KMS-11 (cell line): ENCODE results near the gene PRAMEF9.
"Not testable (repeated sequence)": the region's sequence is repeated elsewhere in the genome, so short reads cannot be mapped to it uniquely, and the experiment has no call there.

Experiments used
- H2AFZ ChIP-seq: fragments of 200-600 bp; sonication (generic); 2 replicates; pipeline ENCODE4 v1.6.1; 2016; ENCODE audit warnings: antibody characterized with exemption, mixed run types, low read depth
- H3K27ac ChIP-seq: fragments of 200-600 bp; sonication (generic); 2 replicates; pipeline ENCODE4 v1.6.1; 2016; ENCODE audit warnings: mild to moderate bottlenecking, mixed run types
- H3K27me3 ChIP-seq: fragments of 200-600 bp; sonication (generic); 2 replicates; pipeline ENCODE4 v1.6.1; 2017; ENCODE audit warnings: mild to moderate bottlenecking, low read depth, mixed run types, moderate library complexity; ENCODE audit not compliant: insufficient read depth
- H3K36me3 ChIP-seq: fragments of 200-600 bp; sonication (generic); 2 replicates; pipeline ENCODE4 v1.6.1; 2017; ENCODE audit warnings: mild to moderate bottlenecking, mixed run types; ENCODE audit not compliant: insufficient read depth
- H3K4me1 ChIP-seq: fragments of 200-600 bp; sonication (generic); 2 replicates; pipeline ENCODE4 v1.6.1; 2016; ENCODE audit warnings: mild to moderate bottlenecking, low read depth, mixed run types; ENCODE audit not compliant: poor library complexity, severe bottlenecking
- H3K4me2 ChIP-seq: fragments of 200-600 bp; sonication (generic); 2 replicates; pipeline ENCODE4 v1.7.0; 2016; ENCODE audit warnings: mild to moderate bottlenecking, mixed run types
- H3K4me3 ChIP-seq: fragments of 200-600 bp; sonication (generic); IDR thresholded peaks from 2 replicates; pipeline ENCODE4 v1.6.1; 2017; ENCODE audit warnings: low read depth, low read length, mixed read lengths; ENCODE audit not compliant: insufficient read depth
- H3K79me2 ChIP-seq: fragments of 200-600 bp; sonication (generic); 2 replicates; pipeline ENCODE4 v1.6.1; 2016; ENCODE audit warnings: low read depth, mixed run types; ENCODE audit not compliant: insufficient read depth
- H3K9ac ChIP-seq: fragments of 200-600 bp; sonication (generic); 2 replicates; pipeline ENCODE4 v1.6.1; 2016; ENCODE audit warnings: mild to moderate bottlenecking, mixed run types
- H4K20me1 ChIP-seq: fragments of 200-600 bp; sonication (generic); 2 replicates; pipeline ENCODE4 v1.6.1; 2016; ENCODE audit warnings: mild to moderate bottlenecking, mixed run types; ENCODE audit not compliant: insufficient read depth

The PRAMEF9 gene

DNA sequence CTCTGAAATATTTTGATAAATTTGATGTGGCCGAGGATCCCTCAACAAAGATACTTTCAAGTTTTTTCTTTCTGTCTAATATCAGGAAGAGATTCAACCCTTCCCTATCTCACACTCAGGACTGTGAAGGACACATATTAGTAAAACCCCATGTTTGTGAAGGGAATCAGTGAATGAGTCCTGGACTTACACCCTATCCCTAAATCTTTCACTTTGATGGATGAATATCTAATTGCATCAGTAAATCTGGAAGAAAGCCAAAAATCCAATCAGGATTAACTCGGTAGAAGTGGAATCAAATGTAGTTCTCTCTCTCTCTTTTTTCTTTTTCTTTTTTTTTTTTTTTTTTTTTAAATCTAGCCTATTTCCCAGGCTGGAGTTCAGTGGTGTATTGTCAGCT lies at the start of gene PRAMEF9:
Gene PRAMEF9, plus strand, starts transcription at position 301 of the 400 bp plus-strand sequence. CDS start 3,433 bp downstream, outside the sequence.
- not testable (repeated sequence) for H3K79me2 ChIP-seq, H3K4me2 ChIP-seq, H4K20me1 ChIP-seq, H3K27me3 ChIP-seq, H3K4me1 ChIP-seq, H3K36me3 ChIP-seq, H3K27ac ChIP-seq, H3K4me3 ChIP-seq, H2AFZ ChIP-seq, H3K9ac ChIP-seq

DNA sequence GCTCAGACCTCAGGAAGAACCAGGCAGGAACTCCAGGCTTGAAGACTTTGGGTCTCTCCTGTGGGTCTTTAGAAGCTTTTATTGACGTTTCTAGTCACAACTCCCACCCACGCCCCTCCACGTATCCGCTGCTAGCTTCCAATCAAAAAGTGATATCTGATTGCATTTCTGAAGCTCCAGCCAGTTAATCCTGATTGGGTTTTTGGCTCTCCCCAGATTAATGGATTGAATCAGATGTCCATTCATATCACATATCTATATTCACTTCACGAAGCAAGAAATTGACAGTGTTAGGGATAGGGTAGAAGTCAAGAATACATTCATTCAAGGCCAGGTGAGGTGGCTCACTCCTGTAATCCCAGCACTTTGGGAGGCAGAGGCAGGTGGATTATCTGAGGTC lies 15.7 kb upstream of the PRAMEF9 start, which contains the start of gene PRAMEF26:
Gene PRAMEF26, minus strand, starts transcription at position 101 of the 400 bp plus-strand sequence. CDS start 2,914 bp downstream, outside the sequence.
- H3K36me3 ChIP-seq, H3K27ac ChIP-seq, H3K4me1 ChIP-seq, H3K4me2 ChIP-seq, H3K79me2 ChIP-seq, H3K27me3 ChIP-seq, H4K20me1 ChIP-seq, H3K9ac ChIP-seq, H2AFZ ChIP-seq, H3K4me3 ChIP-seq: not testable (repeated sequence)

DNA sequence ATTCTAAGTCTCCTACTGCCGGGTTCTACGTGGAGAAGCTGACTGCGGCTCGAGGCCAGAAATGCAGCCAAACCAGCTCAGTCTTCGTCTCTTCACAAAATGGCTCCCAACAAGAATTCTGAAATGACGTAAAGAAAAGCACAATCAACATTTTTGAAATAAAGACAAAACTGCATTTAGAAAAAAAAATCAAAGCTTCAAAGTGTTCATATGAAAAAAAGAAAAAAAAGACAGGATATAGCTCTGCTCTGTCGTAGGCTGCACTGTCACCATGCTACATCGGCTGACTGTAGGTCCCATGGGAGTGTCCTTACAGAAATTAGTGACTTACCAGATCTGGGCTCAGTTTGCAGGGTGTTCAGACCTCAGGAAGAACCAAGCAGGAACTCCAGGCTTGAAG lies 6.1 kb upstream of the PRAMEF9 start, which contains the start of gene HNRNPCL4:
Gene HNRNPCL4, minus strand, starts transcription at position 101 of the 400 bp plus-strand sequence. CDS start 164 bp downstream, outside the sequence.
- not testable (repeated sequence) for H3K4me3 ChIP-seq, H3K79me2 ChIP-seq, H2AFZ ChIP-seq, H4K20me1 ChIP-seq, H3K27me3 ChIP-seq, H3K4me2 ChIP-seq, H3K4me1 ChIP-seq, H3K36me3 ChIP-seq, H3K27ac ChIP-seq, H3K9ac ChIP-seq

GRCh38 chr1:13201309-13201708 lies 29.7 kb downstream of the PRAMEF9 start, which contains the start of gene PRAMEF13:
Gene PRAMEF13, minus strand, starts transcription at chr1:13201409. Its CDS starts 1,820 bp downstream, at chr1:13199589.
- H3K27me3 ChIP-seq, H3K9ac ChIP-seq, H2AFZ ChIP-seq, H3K4me3 ChIP-seq, H3K27ac ChIP-seq, H3K4me2 ChIP-seq, H4K20me1 ChIP-seq, H3K79me2 ChIP-seq, H3K36me3 ChIP-seq, H3K4me1 ChIP-seq: not testable (repeated sequence)

- not testable (repeated sequence) for H3K79me2 ChIP-seq, H3K4me1 ChIP-seq, H3K27me3 ChIP-seq, H3K36me3 ChIP-seq, H4K20me1 ChIP-seq, H2AFZ ChIP-seq, H3K4me3 ChIP-seq, H3K27ac ChIP-seq, H3K4me2 ChIP-seq, H3K9ac ChIP-seq
These were observed 37.1 kb downstream of the PRAMEF9 start for GRCh38 chr1:13208712-13209111.

GRCh38 chr1:13216619-13217018 lies 45.0 kb downstream of the PRAMEF9 start:
- not testable (repeated sequence) for H3K79me2 ChIP-seq, H3K27ac ChIP-seq, H3K4me1 ChIP-seq, H4K20me1 ChIP-seq, H3K36me3 ChIP-seq, H3K4me2 ChIP-seq, H3K4me3 ChIP-seq, H3K27me3 ChIP-seq, H3K9ac ChIP-seq, H2AFZ ChIP-seq

GRCh38 chr1:13219203-13219602 lies 47.6 kb downstream of the PRAMEF9 start:
- H2AFZ ChIP-seq, H3K4me2 ChIP-seq, H3K4me3 ChIP-seq, H3K27me3 ChIP-seq, H3K36me3 ChIP-seq, H3K4me1 ChIP-seq, H4K20me1 ChIP-seq, H3K9ac ChIP-seq, H3K79me2 ChIP-seq, H3K27ac ChIP-seq: not testable (repeated sequence)

DNA sequence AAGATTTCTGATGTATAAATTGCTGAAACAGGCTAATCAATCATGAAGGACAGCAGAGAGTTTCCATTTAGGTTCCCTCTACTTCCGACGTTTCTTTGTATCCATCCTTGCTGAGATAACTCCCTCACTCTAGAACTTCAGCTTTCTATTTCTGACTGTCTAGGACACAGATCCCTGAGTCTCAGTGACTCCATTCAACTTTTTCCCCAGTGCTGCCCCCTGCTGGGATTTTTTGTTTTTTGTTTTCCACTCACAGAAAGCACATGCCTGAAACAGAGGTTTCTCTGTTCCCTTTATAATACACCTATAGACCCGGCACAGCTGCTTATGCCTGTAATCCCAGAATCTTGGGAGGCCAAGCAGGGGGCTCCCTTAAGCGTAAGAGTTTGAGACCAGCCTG lies 51.1 kb downstream of the PRAMEF9 start:
- H4K20me1 ChIP-seq, H2AFZ ChIP-seq, H3K27me3 ChIP-seq, H3K36me3 ChIP-seq, H3K4me3 ChIP-seq, H3K4me1 ChIP-seq, H3K4me2 ChIP-seq, H3K27ac ChIP-seq, H3K9ac ChIP-seq, H3K79me2 ChIP-seq: not testable (repeated sequence)
